Raji (cell line): ENCODE results near the gene CYP19A1.

Experiments used
- POLR2A ChIP-seq: IDR thresholded peaks from 2 replicates; pipeline ENCODE4 v1.6.1; 2011; ENCODE audit warnings: low read depth, low read length, control low read depth; ENCODE audit not compliant: insufficient read depth

The CYP19A1 gene

GRCh38 chr15:51319539-51319938 lies 18.9 kb downstream of the CYP19A1 start:
- TF ChIP-seq POLR2A = no peak

- TF ChIP-seq POLR2A = no peak
Observed at GRCh38 chr15:51318382-51319150, 19.8 kb downstream of the CYP19A1 start.

GRCh38 chr15:51316636-51317035 lies 21.8 kb downstream of the CYP19A1 start:
- TF ChIP-seq POLR2A = no peak

- TF ChIP-seq POLR2A = no peak
Observed at GRCh38 chr15:51315726-51316125, 22.7 kb downstream of the CYP19A1 start.

GRCh38 chr15:51314391-51315337 lies 23.7 kb downstream of the CYP19A1 start:
- no peak for TF ChIP-seq POLR2A

GRCh38 chr15:51313644-51314280 lies 24.6 kb downstream of the CYP19A1 start:
- no peak for TF ChIP-seq POLR2A

GRCh38 chr15:51313074-51313393 lies 25.4 kb downstream of the CYP19A1 start:
- TF ChIP-seq POLR2A = no peak

GRCh38 chr15:51312166-51313073 lies 26.0 kb downstream of the CYP19A1 start:
- TF ChIP-seq POLR2A = no peak

GRCh38 chr15:51311510-51311909 lies 26.9 kb downstream of the CYP19A1 start:
- TF ChIP-seq POLR2A = no peak

GRCh38 chr15:51310064-51310463 lies 28.3 kb downstream of the CYP19A1 start:
- TF ChIP-seq POLR2A = no peak

GRCh38 chr15:51307811-51308210 lies 30.6 kb downstream of the CYP19A1 start:
- no peak for TF ChIP-seq POLR2A

GRCh38 chr15:51307325-51307724 lies 31.1 kb downstream of the CYP19A1 start:
- TF ChIP-seq POLR2A = no peak

GRCh38 chr15:51303462-51303980 lies 34.9 kb downstream of the CYP19A1 start:
- TF ChIP-seq POLR2A = no peak

- no peak for TF ChIP-seq POLR2A
Observed at GRCh38 chr15:51302480-51302879, 35.9 kb downstream of the CYP19A1 start.
